Superior temporal gyrus (tissue), 1 donor: Measurements from ENCODE around the gene CROCC2.

Experiments used
- DNase-seq: peaks from one replicate; pipeline ENCODE4 v3.0.0-alpha.2; 2016; ENCODE audit errors: extremely low spot score

CROCC2 gene

DNA sequence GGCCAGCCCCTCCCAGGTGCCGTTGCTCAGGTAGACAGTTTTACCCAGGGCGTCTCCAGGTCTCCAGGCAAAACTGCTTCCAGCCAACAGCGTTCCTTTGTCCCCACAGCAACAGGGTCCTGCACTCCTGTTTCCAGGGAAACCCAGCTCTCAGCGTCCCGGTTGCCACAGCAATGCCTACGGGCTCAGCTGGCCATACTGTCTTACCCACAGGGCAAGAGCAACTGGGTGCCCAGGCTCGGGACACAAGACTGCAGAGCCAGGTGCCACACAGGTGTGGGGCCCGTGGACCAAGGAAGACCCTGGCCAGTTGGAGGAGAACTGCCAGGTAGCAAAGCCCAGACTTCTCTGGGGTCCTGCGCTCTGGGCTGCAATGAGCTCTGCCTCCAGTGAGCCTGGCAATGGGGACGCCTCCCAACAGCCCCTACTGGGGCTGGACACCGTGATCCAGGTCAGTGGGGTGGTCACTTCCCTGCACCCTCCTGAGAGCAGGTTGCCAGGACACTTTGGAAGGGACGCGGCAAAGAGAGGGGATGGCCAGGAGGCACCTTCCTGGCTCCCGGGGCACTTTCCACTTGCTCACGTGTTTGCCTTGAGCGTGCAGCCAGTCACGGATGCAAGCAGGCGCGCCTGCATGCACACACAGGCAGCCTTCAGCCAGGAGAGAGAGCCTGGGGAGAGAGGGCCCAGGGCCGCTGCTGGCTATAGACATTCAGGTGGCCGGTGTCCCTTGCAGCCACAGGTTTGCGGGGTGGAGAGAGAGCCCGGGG, at the start of gene CROCC2:
Gene CROCC2 (plus strand): TSS at position 196 of the 770 bp plus-strand sequence. CDS start 178 bp downstream, at position 374.
- no peak for DNase-seq

DNA sequence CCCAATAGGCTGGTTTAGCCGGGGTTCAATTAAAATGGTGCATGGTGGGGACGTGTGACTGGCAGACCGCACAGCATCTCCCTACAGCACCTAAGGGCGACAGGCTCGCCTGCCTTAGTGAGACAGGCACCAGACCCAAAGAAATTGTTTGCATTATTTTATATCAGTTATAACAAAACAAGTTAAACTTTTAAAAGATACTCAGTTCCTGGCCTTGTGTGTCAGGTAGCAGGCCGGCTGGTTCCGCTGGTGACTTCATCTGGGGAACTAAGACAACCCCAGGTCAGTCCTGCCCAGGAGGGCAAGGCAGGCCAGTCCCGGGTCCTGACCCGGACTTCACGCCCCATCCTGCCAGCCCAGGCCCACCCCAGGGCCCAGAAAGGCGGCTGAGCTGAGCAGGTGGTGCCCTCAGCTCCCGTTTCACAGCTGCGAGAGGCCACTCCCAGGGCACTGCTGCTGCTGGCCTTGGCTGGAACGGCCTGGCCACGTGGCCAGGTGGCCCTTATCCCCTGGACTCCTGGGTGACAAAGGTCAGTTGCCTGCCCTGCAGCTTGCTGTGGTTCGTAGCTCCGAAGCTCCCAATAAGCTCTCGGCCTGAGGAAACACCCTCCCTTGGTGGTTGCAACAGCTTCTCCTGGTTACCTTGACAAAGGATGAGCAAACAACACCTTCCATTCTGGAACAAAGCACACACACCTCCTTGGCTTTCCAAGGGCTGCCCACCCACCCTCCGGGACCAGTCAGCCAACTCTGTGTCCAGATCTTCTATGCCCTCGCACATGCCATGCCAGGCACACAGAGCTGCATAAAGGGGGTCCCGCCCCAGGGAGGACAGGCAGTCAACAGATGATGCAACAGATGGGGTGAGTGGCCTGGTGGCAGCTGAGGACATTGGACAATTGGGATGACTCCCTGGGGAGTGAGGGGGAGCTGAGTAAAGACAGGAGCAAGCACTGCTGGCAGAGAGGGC, 48.8 kb upstream of the CROCC2 start:
- DNase-seq, result no peak

DNA sequence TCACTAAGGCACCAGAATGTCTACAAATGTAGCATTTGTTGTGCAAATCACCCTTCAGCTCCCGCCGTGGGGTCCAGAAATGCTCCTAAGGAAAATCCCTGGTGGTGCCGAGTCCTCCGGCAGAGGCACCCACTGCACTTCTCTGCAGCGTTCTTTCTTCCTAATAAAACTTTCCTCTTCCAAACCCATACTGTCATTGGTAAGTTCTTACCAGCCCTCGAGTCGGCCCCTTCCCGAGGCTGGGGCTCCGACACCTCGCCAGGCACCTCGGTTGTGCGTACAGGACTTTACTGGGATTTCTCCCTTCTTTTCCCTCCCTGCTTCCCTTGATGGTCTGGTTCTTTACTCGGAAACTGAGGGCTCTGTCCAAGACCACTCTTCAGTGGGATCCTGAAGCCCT, 47.8 kb upstream of the CROCC2 start:
- DNase-seq, result no peak

DNA sequence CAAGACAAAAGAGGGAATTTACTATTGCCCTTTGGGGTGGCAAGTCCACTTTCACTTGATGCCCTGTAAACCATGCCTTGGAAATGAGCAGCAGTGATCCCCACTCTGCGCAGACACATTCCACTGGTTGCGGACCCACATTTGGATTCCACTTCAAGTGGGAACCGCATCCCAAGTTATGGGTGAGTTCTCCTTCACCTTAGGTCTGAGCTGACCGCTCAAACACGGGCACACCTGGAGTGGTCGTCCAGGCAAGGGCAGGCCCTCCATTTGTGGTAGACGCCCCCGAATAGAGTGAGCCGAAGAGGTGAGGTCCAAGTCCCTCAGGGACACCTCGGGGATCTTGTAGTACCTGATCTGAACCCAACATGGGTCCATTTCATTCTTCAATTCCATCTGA, 47.3 kb upstream of the CROCC2 start:
- DNase-seq, result no peak

DNA sequence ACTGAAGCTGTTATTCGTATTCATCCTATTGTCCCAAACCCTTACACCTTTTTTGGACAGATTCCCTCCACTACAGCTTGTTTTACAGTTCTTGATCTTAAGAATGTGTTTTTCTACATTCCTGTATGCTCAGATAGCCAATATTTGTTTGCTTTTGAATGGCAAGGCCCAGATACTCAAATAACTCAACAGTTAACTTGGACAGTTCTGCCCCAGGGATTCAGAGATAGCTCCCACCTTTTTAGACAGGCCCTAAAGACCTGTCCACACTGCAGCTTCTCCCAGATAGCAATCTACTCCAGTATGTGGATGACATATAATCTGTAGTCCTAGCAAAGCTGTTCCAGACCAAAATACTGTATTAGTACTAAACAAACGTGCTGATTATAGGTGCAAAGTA, 44.6 kb upstream of the CROCC2 start:
- DNase-seq, result no peak

DNA sequence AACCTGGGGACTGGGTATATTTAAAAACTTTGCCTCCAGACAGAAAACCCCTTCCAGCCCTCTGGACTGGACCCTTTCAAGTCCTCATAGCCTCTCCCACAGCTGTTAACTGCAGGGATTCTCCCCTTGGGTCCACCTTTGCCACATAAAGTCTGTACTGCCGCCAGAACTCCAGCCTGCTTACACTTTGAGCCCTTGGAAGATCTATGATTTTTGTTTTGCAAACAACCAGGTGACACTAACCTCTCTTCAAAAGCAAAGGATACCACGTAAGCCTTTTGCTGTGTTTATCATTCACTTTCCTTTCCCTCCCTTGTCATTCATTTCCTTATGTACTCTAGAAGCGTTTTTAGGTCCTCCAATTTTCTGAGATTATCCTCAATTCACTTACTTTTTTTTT, 41.7 kb upstream of the CROCC2 start:
- DNase-seq, result no peak

DNA sequence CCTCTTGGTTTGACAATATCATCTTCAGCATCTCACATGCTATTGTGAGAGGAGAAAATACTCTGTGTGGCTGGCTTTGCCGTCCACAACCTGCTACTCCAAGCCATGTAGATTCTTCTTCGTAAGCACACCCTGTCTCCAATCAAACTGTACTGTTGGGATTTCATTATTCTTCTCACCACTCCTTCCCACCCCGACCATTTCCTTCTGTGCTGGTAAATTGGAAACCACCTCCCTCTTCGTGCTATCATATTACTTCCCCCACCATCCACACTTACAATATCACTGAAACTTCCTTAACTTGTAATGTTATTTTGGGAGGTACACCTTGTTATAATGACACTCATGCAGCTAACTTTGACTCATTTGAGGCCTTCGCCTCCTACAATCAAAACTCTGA, 40.7 kb upstream of the CROCC2 start:
- DNase-seq, result no peak

DNA sequence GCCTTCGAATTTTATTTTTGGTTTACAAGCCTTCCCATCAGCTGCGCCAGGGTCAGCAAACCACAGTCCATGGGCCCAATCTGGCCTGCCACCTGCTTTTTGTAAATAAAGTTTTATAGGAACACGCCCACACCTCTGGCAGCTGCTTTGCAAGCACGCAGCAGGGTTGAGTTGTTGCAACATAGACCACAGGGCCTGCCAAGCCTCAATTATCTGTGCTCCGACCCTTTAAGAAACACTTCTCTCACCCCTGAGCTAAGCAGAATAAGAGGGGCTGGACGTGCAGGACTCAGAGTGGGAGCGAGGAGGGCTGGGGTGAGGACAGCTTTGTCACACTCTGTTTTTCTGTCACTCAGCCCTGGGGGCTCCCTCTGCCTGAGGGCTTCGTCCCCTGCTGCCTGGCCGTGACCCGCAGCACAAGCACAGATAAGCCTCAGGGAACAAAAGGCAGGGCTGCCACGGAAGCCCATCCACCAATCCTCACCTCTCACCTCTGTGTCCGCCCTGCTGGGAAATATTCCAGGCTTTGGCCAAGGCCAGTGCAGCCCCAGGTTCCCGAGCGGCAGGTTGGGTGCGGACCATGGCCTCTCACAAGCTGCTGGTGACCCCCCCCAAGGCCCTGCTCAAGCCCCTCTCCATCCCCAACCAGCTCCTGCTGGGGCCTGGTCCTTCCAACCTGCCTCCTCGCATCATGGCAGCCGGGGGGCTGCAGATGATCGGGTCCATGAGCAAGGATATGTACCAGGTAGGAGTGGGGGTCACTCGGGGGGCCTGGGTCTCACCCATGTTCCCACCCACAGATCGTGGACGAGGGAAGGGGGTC, 37.6 kb upstream of the CROCC2 start, which contains the start of gene AGXT:
Gene AGXT (plus strand): TSS at position 539 of the 823 bp plus-strand sequence. CDS start 42 bp downstream, at position 581.
- no peak for DNase-seq

DNA sequence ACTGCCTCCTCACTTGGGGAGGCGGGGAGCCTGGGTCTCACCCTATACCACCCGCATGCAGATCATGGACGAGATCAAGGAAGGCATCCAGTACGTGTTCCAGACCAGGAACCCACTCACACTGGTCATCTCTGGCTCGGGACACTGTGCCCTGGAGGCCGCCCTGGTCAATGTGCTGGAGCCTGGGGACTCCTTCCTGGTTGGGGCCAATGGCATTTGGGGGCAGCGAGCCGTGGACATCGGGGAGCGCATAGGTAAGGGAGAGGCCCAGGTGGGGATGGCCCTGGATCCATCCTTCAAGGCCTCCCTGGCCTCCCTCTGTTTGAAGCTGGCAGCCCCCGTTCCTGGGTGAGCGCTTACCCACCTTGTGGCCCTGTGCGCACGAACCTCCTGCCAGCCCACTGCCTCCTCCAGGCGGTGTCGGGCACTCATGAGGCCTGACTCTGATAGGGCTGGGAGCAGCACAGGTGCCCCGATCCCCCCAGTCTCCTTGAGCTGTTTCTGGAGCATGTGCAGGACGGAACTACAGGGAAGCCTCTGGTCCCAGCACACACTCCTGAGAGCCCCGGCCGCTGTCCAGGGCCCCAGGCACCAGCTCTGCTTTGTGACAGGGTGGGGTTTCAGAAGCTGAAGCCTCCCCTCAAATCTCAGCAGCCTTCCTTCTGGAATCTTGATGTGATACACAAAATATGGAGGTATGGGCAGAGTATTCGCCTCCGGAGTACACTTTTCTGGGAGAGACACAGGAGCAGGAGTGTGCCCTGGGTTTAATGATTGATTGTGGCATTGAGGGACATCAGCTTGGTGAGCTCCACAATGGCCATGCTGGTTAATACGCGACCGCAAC, 36.8 kb upstream of the CROCC2 start:
- DNase-seq, result no peak

DNA sequence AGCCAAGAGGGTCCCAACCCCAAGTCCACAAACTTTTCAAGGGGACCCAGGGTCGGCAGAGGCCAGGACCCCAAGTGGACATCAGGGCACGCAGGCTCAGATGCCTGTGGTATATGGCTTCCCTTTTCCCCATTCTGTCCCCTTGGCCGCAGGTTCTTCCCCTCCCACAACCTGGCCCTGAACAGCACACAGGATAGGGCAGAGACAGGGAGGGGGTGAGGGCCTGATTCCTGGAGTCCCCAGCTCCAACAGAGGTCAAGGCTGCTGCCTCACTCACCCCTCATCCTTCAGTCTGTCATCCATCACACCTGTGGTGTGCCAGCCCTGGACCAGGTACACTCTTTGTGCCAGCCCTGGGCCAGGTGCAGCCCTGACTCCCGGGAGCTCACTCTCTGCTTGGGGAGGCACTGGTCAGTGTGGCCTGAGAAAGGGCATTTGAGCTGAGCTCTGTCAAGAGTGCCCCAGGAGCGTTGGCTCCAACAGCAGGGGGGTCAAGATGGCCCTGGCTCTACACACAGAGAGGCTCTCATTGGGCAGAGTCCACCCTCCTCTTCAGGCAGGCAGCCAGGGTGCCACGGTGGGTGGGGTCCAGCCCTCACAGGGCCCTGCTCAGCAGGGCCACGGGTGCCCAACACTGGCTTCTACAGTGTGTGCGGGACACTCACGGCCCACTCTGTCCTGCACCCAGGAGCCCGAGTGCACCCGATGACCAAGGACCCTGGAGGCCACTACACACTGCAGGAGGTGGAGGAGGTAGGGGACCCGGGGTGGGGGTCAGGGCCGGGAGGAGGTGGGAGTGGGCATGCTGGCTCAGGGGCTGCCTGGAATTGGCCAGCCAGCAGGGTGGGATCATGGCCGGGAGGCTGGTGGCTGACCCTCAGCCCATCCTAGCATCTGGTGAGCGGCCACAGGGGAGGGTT, 35.9 kb upstream of the CROCC2 start:
- DNase-seq, result no peak

DNA sequence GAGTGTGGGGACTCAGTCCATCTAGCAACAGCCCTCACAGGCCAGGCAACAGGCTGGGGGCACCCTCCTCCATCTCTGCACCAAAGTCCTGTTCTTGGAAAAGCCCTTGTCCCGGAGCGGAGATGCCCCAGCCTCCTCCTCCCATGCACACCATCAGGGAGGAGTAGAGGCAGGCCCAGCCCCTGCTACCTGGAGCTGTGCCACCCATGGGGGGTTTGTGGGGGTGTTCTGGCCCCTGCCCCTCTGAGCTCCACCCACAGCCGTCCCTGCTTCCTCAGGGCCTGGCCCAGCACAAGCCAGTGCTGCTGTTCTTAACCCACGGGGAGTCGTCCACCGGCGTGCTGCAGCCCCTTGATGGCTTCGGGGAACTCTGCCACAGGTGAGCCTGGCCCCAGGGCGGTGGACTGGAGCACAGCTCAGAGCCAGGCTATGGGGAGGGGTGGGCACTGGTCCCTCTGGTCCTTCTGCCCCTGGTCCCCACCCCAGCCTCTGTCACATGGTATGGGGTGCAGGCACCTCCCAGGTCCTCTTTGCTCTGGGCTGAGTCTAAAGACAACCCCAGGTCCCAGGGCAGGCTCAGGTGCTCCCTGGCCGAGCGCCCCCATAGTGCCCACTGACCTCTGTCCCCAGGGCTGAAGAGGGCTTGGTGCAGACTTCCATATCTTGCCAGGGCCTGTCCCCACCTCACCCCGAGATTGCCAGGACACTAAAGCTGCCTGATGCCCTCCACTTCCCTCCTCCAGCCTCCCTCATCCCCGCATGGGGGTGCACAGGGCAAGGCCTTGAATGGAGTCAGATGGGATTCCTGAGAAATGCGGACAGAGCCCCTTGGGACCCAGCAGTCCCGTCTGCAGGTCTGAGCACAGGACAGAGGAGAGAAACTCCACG, 34.8 kb upstream of the CROCC2 start:
- DNase-seq, result no peak

DNA sequence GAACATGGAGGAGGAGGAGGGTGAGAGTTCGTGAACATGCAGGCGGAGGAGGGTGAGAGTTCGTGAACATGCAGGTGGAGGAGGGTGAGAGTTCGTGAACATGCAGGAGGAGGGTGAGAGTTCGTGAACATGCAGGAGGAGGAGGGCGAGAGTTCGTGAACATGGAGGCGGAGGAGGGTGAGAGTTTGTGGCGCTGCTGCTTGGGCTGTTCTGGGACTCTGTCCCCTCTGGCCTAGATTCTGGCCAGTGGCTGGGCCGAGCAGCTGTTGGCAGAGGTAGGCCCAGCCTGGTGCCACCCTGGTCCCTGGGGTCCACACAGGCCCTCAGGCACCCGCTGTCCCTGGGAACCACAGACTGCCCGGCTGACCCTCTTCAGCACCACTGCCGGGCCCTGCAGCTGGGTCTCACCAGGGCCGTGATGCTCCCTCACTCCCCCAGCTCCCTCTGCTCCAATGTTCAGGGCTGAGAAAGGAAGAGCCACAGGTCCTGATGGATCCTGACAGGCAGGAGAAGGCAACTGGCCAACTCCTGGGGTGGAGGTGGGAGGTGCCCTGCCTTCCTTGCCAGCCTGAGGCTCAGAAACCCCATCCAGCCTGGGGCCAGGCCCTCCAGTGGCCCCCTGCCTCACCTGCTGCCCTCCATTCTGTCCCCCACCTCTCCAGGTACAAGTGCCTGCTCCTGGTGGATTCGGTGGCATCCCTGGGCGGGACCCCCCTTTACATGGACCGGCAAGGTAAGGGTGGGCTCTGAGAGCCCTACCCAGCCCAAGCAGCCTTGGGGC, 33.6 kb upstream of the CROCC2 start:
- no peak for DNase-seq

DNA sequence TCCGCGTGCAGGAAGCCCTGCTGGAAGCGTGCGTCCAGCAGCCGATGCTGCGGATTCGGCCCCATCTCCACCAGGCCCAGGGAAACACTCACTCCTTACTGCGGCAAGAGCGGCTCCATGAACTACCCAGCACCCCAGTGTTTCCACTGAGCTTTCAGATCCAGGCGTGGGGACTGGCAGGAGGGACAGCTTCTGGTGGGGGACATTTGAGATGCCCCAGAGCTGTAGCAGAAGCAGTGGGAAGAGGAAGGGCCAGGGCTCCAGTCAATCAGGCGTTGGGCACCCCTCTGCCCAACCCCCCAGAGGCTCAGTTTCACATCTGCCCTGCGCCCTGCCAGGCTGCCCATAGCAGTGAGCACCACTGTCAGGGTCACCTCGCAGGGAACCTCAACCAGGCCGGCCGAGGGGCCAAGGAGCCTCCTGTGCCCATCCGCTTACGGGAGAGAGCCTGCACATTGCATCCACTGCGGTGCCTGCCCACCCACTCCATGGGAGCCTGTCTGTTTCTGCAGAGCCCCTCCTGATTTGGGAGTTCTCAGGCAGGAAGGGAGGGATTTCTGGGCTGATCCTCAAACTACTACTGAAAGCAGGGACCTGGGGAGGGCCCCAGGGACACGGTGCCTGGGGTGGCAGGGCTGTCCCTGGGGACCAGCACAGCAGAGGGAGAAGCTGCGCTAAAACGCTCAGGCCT, 32.9 kb upstream of the CROCC2 start:
- no peak for DNase-seq

DNA sequence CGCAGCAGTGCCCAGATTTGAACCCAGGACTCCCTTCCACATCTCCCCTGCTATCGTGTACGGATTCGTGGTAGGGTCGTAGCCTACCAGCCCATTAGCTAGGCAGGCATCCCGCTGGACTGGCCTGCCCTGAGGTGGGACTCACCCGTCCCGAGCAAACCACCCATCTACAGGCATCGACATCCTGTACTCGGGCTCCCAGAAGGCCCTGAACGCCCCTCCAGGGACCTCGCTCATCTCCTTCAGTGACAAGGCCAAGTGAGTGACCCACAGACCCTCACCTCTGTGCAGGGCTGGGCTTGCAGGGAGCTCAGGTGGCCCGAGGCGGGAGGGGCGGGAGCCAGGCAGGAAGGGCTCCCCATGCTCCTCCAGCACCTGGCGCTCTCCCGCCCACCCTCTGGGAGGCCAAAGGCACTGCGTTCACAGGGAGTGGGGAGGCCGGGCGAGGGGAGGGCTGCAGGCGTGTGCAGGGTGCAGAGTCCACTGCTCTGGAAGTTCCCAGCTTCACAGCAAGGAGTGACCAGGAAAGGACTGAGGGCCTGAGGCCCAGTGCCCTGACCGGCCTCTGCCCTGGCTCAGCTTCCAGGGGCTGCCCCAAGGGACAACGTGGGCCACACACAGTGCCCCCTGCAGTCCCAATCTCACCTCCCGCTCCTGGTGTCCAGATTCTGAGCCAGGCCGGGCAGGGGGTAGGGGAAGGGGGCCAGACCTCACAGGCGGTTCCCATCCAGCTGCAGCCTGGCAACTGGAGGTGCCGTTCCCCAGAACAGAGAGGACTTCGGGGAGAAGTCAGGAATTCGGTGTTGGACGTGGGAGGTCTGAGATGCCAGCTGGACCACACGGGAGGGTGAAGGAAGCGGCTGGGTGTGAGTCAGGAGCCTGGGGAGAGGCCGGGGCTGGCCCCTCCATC, 32.1 kb upstream of the CROCC2 start:
- no peak for DNase-seq

DNA sequence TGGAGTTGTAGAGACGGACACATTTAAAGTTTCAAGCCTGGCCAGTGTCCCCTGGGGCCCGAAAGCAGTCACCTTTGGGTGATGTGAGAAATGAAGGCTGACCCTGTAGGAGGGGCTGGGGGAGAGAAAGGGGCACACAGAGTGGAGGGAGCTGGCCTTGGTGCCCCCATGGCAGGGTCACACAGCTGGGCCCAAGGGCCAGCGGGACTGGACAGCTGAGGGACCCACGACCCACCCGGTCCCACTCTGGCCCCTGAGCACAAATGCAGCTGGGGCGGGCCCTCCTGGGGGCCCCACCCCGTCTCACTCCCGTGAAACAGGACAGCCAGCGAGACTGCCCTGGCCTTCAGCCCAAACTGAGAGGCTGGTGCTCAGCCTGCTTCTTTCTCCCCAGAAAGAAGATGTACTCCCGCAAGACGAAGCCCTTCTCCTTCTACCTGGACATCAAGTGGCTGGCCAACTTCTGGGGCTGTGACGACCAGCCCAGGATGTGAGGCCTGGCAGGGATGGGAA, 31.4 kb upstream of the CROCC2 start:
- DNase-seq, result no peak
